SJSA1 (cell line): Measurements from ENCODE around the gene NHEJ1. TPM values are rescaled to one million over a fixed set of nuclear protein-coding genes. Genes with fewer than 3 reads are reported as not detected.
A peak's percentile ranks its signal among the peaks of the same experiment; 100 is the strongest.

Experiments
- DNase-seq, 2 experiments: peaks; one replicate each; pipeline ENCODE4 v3.0.0-alpha.2; 2015 to 2020; ENCODE audit warnings: low spot score in 2 of 2, low read depth in 1 of 2
- H3K27ac ChIP-seq: fragments of 250-450 bp; sonication (Bioruptor Pico); 2 replicates; pipeline ENCODE4 v1.5.1; 2020; ENCODE audit warnings: mild to moderate bottlenecking, moderate library complexity
- H3K27me3 ChIP-seq: fragments of 250-450 bp; sonication (Bioruptor Pico); replicated peaks from 2 replicates; pipeline ENCODE4 v1.5.1; 2020; ENCODE audit warnings: mild to moderate bottlenecking, moderate library complexity
- H3K36me3 ChIP-seq: fragments of 250-450 bp; sonication (Bioruptor Pico); 2 replicates; pipeline ENCODE4 v1.5.1; 2020; ENCODE audit warnings: mild to moderate bottlenecking
- H3K4me1 ChIP-seq: fragments of 250-450 bp; sonication (Bioruptor Pico); replicated peaks from 2 replicates; pipeline ENCODE4 v1.6.1; 2021; ENCODE audit warnings: mild to moderate bottlenecking
- H3K4me3 ChIP-seq: fragments of 250-450 bp; sonication (Bioruptor Pico); 2 replicates; pipeline ENCODE4 v1.5.1; 2020; ENCODE audit warnings: mild to moderate bottlenecking
- H3K9me3 ChIP-seq: fragments of 250-450 bp; sonication (Bioruptor Pico); replicated peaks from 2 replicates; pipeline ENCODE4 v1.5.1; 2020; ENCODE audit warnings: mild to moderate bottlenecking
- total RNA-seq: library from RNA; depleted of rRNA; stranded (reverse); fragments of >200 nt; shearing (Covaris generic); gene quantifications from 2 replicates; pipeline ENCODE4 v1.2.3, GENCODE V29; 2014

The NHEJ1 gene
- total RNA-seq, 1 experiment from 2014 or later: 15.4 TPM

- no peaks in the 10 kb centered on the region for H3K36me3 ChIP-seq
- no peaks in the 10 kb centered on the region for H3K27me3 ChIP-seq
- no peaks in the 10 kb centered on the region for H3K9me3 ChIP-seq
- DNase-seq: no peak
- H3K27ac ChIP-seq: no peak overlapping the region
- no peaks in the 10 kb centered on the region for H3K4me1 ChIP-seq
- no peak overlapping the region for H3K4me3 ChIP-seq
Observed at GRCh38 chr2:219167997-219168396, 7.4 kb upstream of the NHEJ1 start.

GRCh38 chr2:219165058-219165911, 4.7 kb upstream of the NHEJ1 start:
- DNase-seq: no peak

GRCh38 chr2:219163156-219163555, 2.5 kb upstream of the NHEJ1 start:
- Histone ChIP-seq H3K36me3 (no peaks in the 10 kb centered on the region), H3K27ac (no peak overlapping the region), H3K4me3 (no peak overlapping the region), H3K4me1 (peaks cover 12% of the 10 kb centered on the region), H3K9me3 (no peaks in the 10 kb centered on the region), H3K27me3 (no peaks in the 10 kb centered on the region)
- no peak for DNase-seq

More at GRCh38 chr2:219165058-219165911, 4.7 kb upstream of the NHEJ1 start:
- Histone ChIP-seq H3K27ac (no peak overlapping the region), H3K27me3 (no peaks in the 10 kb centered on the region), H3K4me3 (no peak overlapping the region), H3K9me3 (no peaks in the 10 kb centered on the region), H3K4me1 (peaks cover 6% of the 10 kb centered on the region), H3K36me3 (no peaks in the 10 kb centered on the region)

GRCh38 chr2:219161097-219161496, 482 bp upstream of the NHEJ1 start:
- Histone ChIP-seq H3K4me1 (peaks cover 12% of the 10 kb centered on the region), H3K27ac (no peak overlapping the region)

GRCh38 chr2:219159771-219160185, 837 bp downstream of the NHEJ1 start:
- 0 out of 2 replicates have a peak, but pooled peaks cover 4% of the 10 kb centered on the region for H3K36me3 ChIP-seq
- peak overlapping the region; percentile 58 for H3K4me3 ChIP-seq
- H3K27ac ChIP-seq: no peak overlapping the region
- peaks cover 12% of the 10 kb centered on the region for H3K4me1 ChIP-seq
- DNase-seq: no peak
- no peaks in the 10 kb centered on the region for H3K9me3 ChIP-seq
- no peaks in the 10 kb centered on the region for H3K27me3 ChIP-seq

More at GRCh38 chr2:219161097-219161496, 482 bp upstream of the NHEJ1 start:
- H3K9me3 ChIP-seq: no peaks in the 10 kb centered on the region
- peak overlapping the region; percentile 58 for H3K4me3 ChIP-seq
- 0 out of 2 replicates have a peak, but pooled peaks cover 4% of the 10 kb centered on the region for H3K36me3 ChIP-seq
- no peak for DNase-seq
- H3K27me3 ChIP-seq: no peaks in the 10 kb centered on the region

- Histone ChIP-seq H3K36me3 (peaks cover 6% of the 10 kb centered on the region; the same call in 1 of the 2 replicates), H3K9me3 (no peaks in the 10 kb centered on the region), H3K27me3 (no peaks in the 10 kb centered on the region), H3K4me1 (peaks cover 12% of the 10 kb centered on the region), H3K4me3 (no peak overlapping the region), H3K27ac (no peak overlapping the region)
- DNase-seq: no peak
Observed at GRCh38 chr2:219158586-219158985, 2.0 kb downstream of the NHEJ1 start.

- no peak overlapping the region for H3K27ac ChIP-seq
- peaks cover 7% of the 10 kb centered on the region; the same call in 1 of the 2 replicates for H3K36me3 ChIP-seq
- no peaks in the 10 kb centered on the region for H3K9me3 ChIP-seq
Observed at GRCh38 chr2:219158025-219158424, 2.6 kb downstream of the NHEJ1 start.

GRCh38 chr2:219157396-219157795, 3.2 kb downstream of the NHEJ1 start:
- Histone ChIP-seq H3K4me3 (no peak overlapping the region), H3K36me3 (peaks cover 7% of the 10 kb centered on the region; the same call in 1 of the 2 replicates), H3K27me3 (no peaks in the 10 kb centered on the region), H3K9me3 (no peaks in the 10 kb centered on the region), H3K27ac (no peak overlapping the region), H3K4me1 (peaks cover 12% of the 10 kb centered on the region)
- DNase-seq: no peak

More at GRCh38 chr2:219158025-219158424, 2.6 kb downstream of the NHEJ1 start:
- no peak for DNase-seq
- H3K4me1 ChIP-seq: peaks cover 12% of the 10 kb centered on the region
- H3K4me3 ChIP-seq: no peak overlapping the region
- H3K27me3 ChIP-seq: no peaks in the 10 kb centered on the region

- DNase-seq: peak in 1 of 2 experiments; percentile 42
- peaks cover 7% of the 10 kb centered on the region; the same call in 1 of the 2 replicates for H3K36me3 ChIP-seq
- no peak overlapping the region for H3K4me3 ChIP-seq
- no peaks in the 10 kb centered on the region for H3K9me3 ChIP-seq
- H3K4me1 ChIP-seq: peaks cover 5% of the 10 kb centered on the region
- no peak overlapping the region for H3K27ac ChIP-seq
- no peaks in the 10 kb centered on the region for H3K27me3 ChIP-seq
Observed at GRCh38 chr2:219155054-219155644, 5.5 kb downstream of the NHEJ1 start.

GRCh38 chr2:219149667-219150066, 10.9 kb downstream of the NHEJ1 start:
- Histone ChIP-seq H3K27ac (no peak overlapping the region), H3K27me3 (no peaks in the 10 kb centered on the region), H3K4me1 (peaks cover 8% of the 10 kb centered on the region; the same call in 1 of the 2 replicates), H3K9me3 (no peaks in the 10 kb centered on the region), H3K36me3 (peaks cover 34% of the 10 kb centered on the region), H3K4me3 (no peak overlapping the region)
- peak in 1 of 2 experiments; percentile 16 for DNase-seq

GRCh38 chr2:219142329-219142728, 18.3 kb downstream of the NHEJ1 start:
- H3K9me3 ChIP-seq: no peaks in the 10 kb centered on the region
- H3K36me3 ChIP-seq: peaks cover 20% of the 10 kb centered on the region
- no peaks in the 10 kb centered on the region for H3K27me3 ChIP-seq
- H3K27ac ChIP-seq: no peak overlapping the region
- DNase-seq: peak; percentile 79 to 83
- no peak overlapping the region for H3K4me3 ChIP-seq
- H3K4me1 ChIP-seq: peaks cover 11% of the 10 kb centered on the region

GRCh38 chr2:219140722-219141121, 19.9 kb downstream of the NHEJ1 start:
- Histone ChIP-seq H3K36me3 (peaks cover 5% of the 10 kb centered on the region), H3K9me3 (no peaks in the 10 kb centered on the region), H3K4me3 (no peak overlapping the region), H3K27me3 (no peaks in the 10 kb centered on the region), H3K4me1 (peaks cover 11% of the 10 kb centered on the region), H3K27ac (no peak overlapping the region)
- DNase-seq: no peak

- H3K4me3 ChIP-seq: no peak overlapping the region
- no peaks in the 10 kb centered on the region for H3K4me1 ChIP-seq
- no peaks in the 10 kb centered on the region for H3K9me3 ChIP-seq
- DNase-seq: no peak
- H3K27me3 ChIP-seq: no peaks in the 10 kb centered on the region
- no peaks in the 10 kb centered on the region for H3K36me3 ChIP-seq
- no peak overlapping the region for H3K27ac ChIP-seq
Observed at GRCh38 chr2:219133976-219134375, 26.6 kb downstream of the NHEJ1 start.

- Histone ChIP-seq H3K9me3 (no peaks in the 10 kb centered on the region), H3K27ac (no peak overlapping the region), H3K4me3 (no peak overlapping the region), H3K36me3 (no peaks in the 10 kb centered on the region), H3K27me3 (no peaks in the 10 kb centered on the region), H3K4me1 (no peaks in the 10 kb centered on the region)
- no peak for DNase-seq
Observed at GRCh38 chr2:219131744-219132143, 28.9 kb downstream of the NHEJ1 start.
